ENCODE measurements around the gene ATP10A. TPM values are rescaled to one million over a fixed set of nuclear protein-coding genes. Genes with fewer than 3 reads are reported as not detected.

ATP10A gene
- total RNA-seq, 1 experiment from 2014 or later: 0.02 TPM

DNA sequence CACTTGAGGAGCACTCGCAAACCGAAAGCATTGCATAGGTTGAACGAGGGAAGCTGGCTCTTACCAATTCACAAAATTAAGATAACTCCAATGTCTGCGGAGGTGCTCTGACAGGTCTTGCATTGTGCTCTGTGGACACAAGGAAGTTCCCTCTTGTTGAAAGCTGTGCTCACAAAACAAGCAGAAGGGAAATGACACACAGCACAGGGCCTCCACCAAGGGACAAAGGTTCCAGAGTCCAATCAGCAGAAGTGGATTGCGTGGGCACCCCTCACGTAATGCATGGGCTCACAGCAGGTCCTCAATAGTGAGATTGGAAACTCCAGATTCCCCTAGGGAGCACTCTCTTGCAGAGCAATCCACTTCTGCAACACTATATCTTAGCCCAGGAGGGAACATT is 89.9 kb downstream of the ATP10A start:
- DNase-seq (ENCODE audit: low read depth, low spot score) (no peak), ATAC-seq (no peak)
- H3K27me3 ChIP-seq (ENCODE audit: insufficient read depth, low read length): no peaks in the 10 kb centered on the region
- no peak overlapping the region for H2AFZ ChIP-seq (ENCODE audit: low read depth, low read length, poor library complexity, severe bottlenecking)
- no peak overlapping the region for H3K4me2 ChIP-seq (ENCODE audit: low read length)
- TF ChIP-seq POLR2AphosphoS5 (IDR thresholded peaks at IDR 0.05; ENCODE audit: low read depth, low read length) (no peak), YY1 (IDR thresholded peaks at IDR 0.05; ENCODE audit: extremely low read depth, insufficient replicate concordance, low read depth, low read length) (no peak), EZH2phosphoT487 (IDR thresholded peaks at IDR 0.05; ENCODE audit: borderline replicate concordance) (no peak)
- POLR2A ChIA-PET: no interaction called here
- RAD21 ChIA-PET (ENCODE audit: low non-redundant PET in 1 of 2, low total read pairs in 2 of 2, uncharacterized antibody in 2 of 2, unreplicated experiment in 2 of 2): no interaction called here
- H4K20me1 ChIP-seq (ENCODE audit: insufficient read depth): no peaks in the 10 kb centered on the region
- H3K36me3 ChIP-seq (ENCODE audit: control insufficient read depth in 1 of 2, insufficient read depth in 2 of 2, low read length in 2 of 2): no peaks in the 10 kb centered on the region
- H3K9me2 ChIP-seq (ENCODE audit: insufficient read depth): no peaks in the 10 kb centered on the region
- no peaks in the 10 kb centered on the region for H3K4me1 ChIP-seq (ENCODE audit: control insufficient read depth in 1 of 2, insufficient read depth in 2 of 2, low read length in 2 of 2)
- H3K79me2 ChIP-seq (ENCODE audit: insufficient read depth, low read length): no peaks in the 10 kb centered on the region
- intact Hi-C loops (cut with micrococcal nuclease): no loop called here
- H3K9me3 ChIP-seq (ENCODE audit: control insufficient read depth in 1 of 2, insufficient read depth in 1 of 2, low read depth in 1 of 2, low read length in 2 of 2): peaks cover 0 to 22% of the 10 kb centered on the region in 2 experiments; a peak in 2 of 4 replicates
- H3K9ac ChIP-seq (ENCODE audit: low read length): no peak overlapping the region
- no peak overlapping the region for H3K27ac ChIP-seq (ENCODE audit: low read depth, low read length)
- CTCF ChIA-PET: no interaction called here
- H3K4me3 ChIP-seq (replicated peaks in 1 of 2; ENCODE audit: low read depth in 1 of 2, low read length in 2 of 2): no peak overlapping the region
- BruUV-seq (replicated peaks): no TSS peak

DNA sequence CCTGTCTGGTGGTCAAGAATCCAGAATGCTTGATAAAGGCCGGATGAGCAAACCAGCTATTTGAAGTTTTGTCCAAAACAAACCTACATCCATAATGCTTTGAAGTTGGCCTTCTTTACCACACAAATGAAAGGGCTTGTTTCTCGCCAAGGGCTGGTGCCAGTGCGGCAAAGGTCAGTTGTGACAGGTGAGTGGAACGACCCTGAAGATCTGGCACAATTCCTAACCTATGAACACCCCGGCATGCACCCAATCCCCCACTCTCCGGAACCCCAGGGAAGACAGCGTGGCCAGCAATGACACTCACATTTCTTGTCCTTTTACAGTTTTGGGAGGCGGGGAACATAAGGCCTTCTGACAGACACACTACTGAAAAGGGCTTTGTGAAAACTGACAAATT is 90.6 kb downstream of the ATP10A start:
- CTCF ChIA-PET: no interaction called here
- H3K9me3 ChIP-seq (ENCODE audit: control insufficient read depth in 1 of 2, insufficient read depth in 1 of 2, low read depth in 1 of 2, low read length in 2 of 2): peaks cover 0 to 18% of the 10 kb centered on the region in 2 experiments; a peak in 2 of 4 replicates
- no peaks in the 10 kb centered on the region for H3K9me2 ChIP-seq (ENCODE audit: insufficient read depth)
- no TSS peak for BruUV-seq (replicated peaks)
- H3K4me3 ChIP-seq (replicated peaks in 1 of 2; ENCODE audit: low read depth in 1 of 2, low read length in 2 of 2): no peak overlapping the region
- no peaks in the 10 kb centered on the region for H4K20me1 ChIP-seq (ENCODE audit: insufficient read depth)
- no peak overlapping the region for H2AFZ ChIP-seq (ENCODE audit: low read depth, low read length, poor library complexity, severe bottlenecking)
- no peak overlapping the region for H3K9ac ChIP-seq (ENCODE audit: low read length)
- POLR2A ChIA-PET: no interaction called here
- DNase-seq (ENCODE audit: low read depth, low spot score): no peak
- ATAC-seq: no peak
- H3K27me3 ChIP-seq (ENCODE audit: insufficient read depth, low read length): no peaks in the 10 kb centered on the region
- H3K79me2 ChIP-seq (ENCODE audit: insufficient read depth, low read length): no peaks in the 10 kb centered on the region
- H3K4me1 ChIP-seq (ENCODE audit: control insufficient read depth in 1 of 2, insufficient read depth in 2 of 2, low read length in 2 of 2): no peaks in the 10 kb centered on the region
- no peaks in the 10 kb centered on the region for H3K36me3 ChIP-seq (ENCODE audit: control insufficient read depth in 1 of 2, insufficient read depth in 2 of 2, low read length in 2 of 2)
- no peak overlapping the region for H3K27ac ChIP-seq (ENCODE audit: low read depth, low read length)
- H3K4me2 ChIP-seq (ENCODE audit: low read length): no peak overlapping the region
- RAD21 ChIA-PET (ENCODE audit: low non-redundant PET in 1 of 2, low total read pairs in 2 of 2, uncharacterized antibody in 2 of 2, unreplicated experiment in 2 of 2): no interaction called here
- intact Hi-C loops (cut with micrococcal nuclease): no loop called here
- TF ChIP-seq ZNF274 (IDR thresholded peaks at IDR 0.05; ENCODE audit: low read depth, low read length): no peak
- no peak for TF ChIP-seq EGR1 (IDR thresholded peaks at IDR 0.05; ENCODE audit: low read depth)
- no peak for TF ChIP-seq POLR2AphosphoS5 (IDR thresholded peaks at IDR 0.05; ENCODE audit: low read depth, low read length)
- no peak for TF ChIP-seq ELF1 (IDR thresholded peaks at IDR 0.05; ENCODE audit: borderline replicate concordance, low read depth)
- TF ChIP-seq CTCF (IDR thresholded peaks at IDR 0.05 in 2 of 3, conservative IDR thresholded peaks at IDR 0.05 in 1 of 3; ENCODE audit: borderline replicate concordance in 1 of 3, insufficient read depth in 1 of 3, low read depth in 2 of 3, low read length in 2 of 3): no peak
- no peak for TF ChIP-seq CBX3 (IDR thresholded peaks at IDR 0.05; ENCODE audit: low read depth)
- TF ChIP-seq RAD21 (IDR thresholded peaks at IDR 0.05; ENCODE audit: low read depth): no peak
- TF ChIP-seq ZBTB33 (IDR thresholded peaks at IDR 0.05; ENCODE audit: extremely low read depth, insufficient replicate concordance, low read length): no peak
- TF ChIP-seq JUND (IDR thresholded peaks at IDR 0.05): no peak
- no peak for TF ChIP-seq CEBPB (IDR thresholded peaks at IDR 0.05; ENCODE audit: low read depth)
- no peak for TF ChIP-seq YY1 (IDR thresholded peaks at IDR 0.05; ENCODE audit: extremely low read depth, insufficient replicate concordance, low read depth, low read length)
- TF ChIP-seq EZH2 (IDR thresholded peaks at IDR 0.05): no peak
- no peak for TF ChIP-seq EZH2phosphoT487 (IDR thresholded peaks at IDR 0.05; ENCODE audit: borderline replicate concordance)
- TF ChIP-seq, protein P1, sequence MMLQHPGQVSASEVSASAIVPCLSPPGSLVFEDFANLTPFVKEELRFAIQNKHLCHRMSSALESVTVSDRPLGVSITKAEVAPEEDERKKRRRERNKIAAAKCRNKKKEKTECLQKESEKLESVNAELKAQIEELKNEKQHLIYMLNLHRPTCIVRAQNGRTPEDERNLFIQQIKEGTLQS (IDR thresholded peaks at IDR 0.05): no peak
- no peak for TF ChIP-seq SIN3A (IDR thresholded peaks at IDR 0.05; ENCODE audit: low read depth)
- no peak for TF ChIP-seq SP1 (IDR thresholded peaks at IDR 0.05; ENCODE audit: low read depth)
- TF ChIP-seq ZFX (IDR thresholded peaks at IDR 0.05): no peak
- no peak for TF ChIP-seq MAX (IDR thresholded peaks at IDR 0.05)
- no peak for TF ChIP-seq SRF (IDR thresholded peaks at IDR 0.05; ENCODE audit: low read depth)
